GM19452 (cell line): ENCODE measurements around the gene CCDC102A.

Source experiments
- ATAC-seq: cut with Tn5 transposase; IDR thresholded peaks from one replicate; pipeline ENCODE4 v1.9.1; 2021; ENCODE audit not compliant: unreplicated experiment

The CCDC102A gene

DNA sequence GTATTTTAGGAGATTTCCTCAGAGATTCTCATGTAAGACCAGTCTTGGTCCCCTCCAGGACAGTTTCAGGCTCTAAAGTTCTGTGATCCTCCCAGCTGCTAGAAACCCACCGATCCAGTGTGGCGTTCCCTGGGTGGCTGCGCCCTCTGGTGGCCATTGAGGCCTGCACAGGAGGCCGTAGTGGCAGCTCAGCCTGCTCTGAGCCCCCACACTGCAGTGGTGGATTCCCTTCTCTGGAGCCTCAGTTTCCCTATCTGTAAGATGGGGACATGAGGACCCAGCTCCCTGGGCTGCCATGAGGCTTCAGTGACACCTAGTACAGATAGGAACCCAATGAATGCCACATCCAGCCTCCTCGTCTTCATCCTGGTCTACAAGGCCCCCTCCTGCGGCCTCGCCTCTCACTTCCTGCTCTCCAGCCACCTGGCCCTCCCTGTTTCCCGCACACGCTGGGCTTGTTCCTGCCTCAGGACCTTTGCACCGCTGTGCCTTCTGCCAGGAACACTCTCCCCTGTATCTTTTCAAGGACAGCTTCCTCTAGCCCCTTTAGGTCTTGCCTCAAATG, 16.5 kb downstream of the CCDC102A start:
- no peak for ATAC-seq

- no peak for ATAC-seq
Observed at GRCh38 chr16:57518922-57519321, 17.4 kb downstream of the CCDC102A start.

GRCh38 chr16:57518520-57518919, 17.9 kb downstream of the CCDC102A start:
- no peak for ATAC-seq

GRCh38 chr16:57517397-57518367, 18.7 kb downstream of the CCDC102A start:
- no peak for ATAC-seq

DNA sequence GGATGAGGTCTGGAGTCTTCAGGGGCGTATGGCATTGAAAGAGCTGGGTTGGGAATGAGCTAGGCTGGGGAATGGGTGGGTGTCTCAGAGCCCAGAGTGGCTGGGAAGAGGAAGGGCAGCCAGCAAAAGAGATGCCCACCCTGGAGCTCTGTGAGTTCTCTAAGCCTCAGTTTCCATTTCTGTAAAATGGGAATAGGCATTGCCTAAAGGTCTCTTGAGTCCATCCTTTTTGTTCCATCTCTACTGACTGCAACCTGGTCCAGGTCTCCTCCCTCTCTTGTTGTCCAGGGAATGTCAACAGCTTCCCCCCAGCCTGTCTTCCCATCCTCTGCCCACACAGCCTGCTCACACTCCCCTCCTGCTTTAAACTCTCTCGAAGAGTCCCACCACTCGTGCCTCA, 19.6 kb downstream of the CCDC102A start:
- no peak for ATAC-seq

GRCh38 chr16:57516176-57516725, 20.1 kb downstream of the CCDC102A start:
- no peak for ATAC-seq

GRCh38 chr16:57514791-57515600, 21.4 kb downstream of the CCDC102A start:
- ATAC-seq: no peak

GRCh38 chr16:57514371-57514770, 22.0 kb downstream of the CCDC102A start:
- no peak for ATAC-seq

- no peak for ATAC-seq
Observed at GRCh38 chr16:57513371-57514102, 22.8 kb downstream of the CCDC102A start.

DNA sequence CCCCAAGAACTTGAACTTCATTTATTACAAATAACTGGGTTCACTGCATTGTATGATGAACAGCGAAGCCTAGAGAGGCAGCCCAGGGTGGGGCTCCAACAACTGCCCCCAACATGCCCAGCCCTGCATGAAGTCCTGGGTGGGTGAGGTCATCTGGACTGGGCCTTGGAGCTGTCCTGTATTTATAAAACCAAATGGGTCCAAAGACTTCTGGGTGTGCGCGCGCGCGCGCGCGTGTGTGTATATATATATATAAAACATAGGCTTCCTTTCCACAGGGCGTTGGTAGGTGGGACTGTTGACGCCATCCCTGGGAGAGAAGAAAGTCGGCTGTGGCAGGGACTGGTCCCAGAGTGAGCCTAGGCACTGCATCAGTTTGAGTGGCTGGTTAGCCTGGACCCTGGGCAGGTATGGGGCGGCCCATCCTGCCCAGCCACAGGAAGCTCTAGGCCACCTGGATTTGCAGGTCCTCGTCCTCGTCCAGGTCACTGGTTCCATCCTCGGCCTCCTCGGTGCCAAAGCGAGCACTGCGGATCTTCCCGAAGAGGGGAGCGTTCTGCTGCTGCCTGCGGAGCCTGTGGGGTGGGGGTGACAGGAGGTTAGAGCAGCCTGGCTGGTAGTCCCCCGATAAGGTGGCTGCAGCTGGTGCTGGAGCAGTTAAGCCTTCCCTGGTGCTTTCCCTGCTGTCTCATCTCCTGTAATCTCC, 23.9 kb downstream of the CCDC102A start:
- no peak for ATAC-seq

- ATAC-seq: no peak
Observed at GRCh38 chr16:57510016-57510871, 26.1 kb downstream of the CCDC102A start.

GRCh38 chr16:57509231-57509923, 27.0 kb downstream of the CCDC102A start:
- no peak for ATAC-seq

GRCh38 chr16:57508035-57508425, 28.3 kb downstream of the CCDC102A start:
- no peak for ATAC-seq

- no peak for ATAC-seq
Observed at GRCh38 chr16:57507136-57508034, 29.0 kb downstream of the CCDC102A start.

- no peak for ATAC-seq
Observed at GRCh38 chr16:57505169-57505568, 31.2 kb downstream of the CCDC102A start.

- no peak for ATAC-seq
Observed at GRCh38 chr16:57504491-57504890, 31.9 kb downstream of the CCDC102A start.

DNA sequence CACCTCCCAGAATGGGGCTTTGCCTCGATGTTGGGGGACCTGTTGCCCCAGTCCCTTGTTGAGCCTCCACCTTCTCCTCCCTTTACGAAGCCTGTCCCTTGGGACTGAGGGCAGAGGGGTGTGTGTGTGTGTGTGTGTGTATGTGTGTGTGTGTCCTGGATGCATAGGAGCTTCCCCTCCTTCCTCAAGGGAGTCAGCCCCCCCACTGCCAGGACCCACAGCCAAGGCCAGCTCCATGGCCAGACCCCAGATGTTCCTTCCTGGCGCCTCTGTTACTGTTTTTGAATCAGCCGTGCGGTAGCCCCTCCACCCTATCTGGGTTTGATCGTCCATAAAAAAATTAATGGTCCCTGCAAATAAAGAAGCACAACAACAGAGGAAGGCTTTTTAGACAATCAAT, 32.4 kb downstream of the CCDC102A start:
- no peak for ATAC-seq
